ENCODE results near the gene PLB1.

Gene PLB1

DNA sequence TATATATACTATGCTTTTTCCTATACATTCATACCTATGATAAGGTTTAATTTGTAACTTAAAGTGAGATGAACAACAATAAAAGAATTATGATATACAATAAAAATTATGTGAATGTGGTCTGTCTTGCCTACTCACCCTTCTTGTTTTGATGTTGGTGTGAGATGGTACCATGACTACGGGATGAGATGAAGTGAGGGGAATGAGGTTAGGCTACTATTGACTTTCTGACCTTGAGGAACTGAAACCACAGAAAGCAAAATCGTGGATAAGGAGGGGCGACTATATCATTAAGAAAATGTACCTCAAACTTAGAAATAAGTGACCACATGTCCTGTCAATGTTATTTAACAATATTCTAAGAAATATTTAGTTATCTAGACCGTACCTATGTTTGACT lies 151.8 kb downstream of the PLB1 start:
- no peak for DNase-seq (ENCODE audit: low read depth)
- H3K4me3 ChIP-seq (ENCODE audit: control insufficient read depth, low read depth, low read length): no peak overlapping the region
- TF ChIP-seq, protein P1, sequence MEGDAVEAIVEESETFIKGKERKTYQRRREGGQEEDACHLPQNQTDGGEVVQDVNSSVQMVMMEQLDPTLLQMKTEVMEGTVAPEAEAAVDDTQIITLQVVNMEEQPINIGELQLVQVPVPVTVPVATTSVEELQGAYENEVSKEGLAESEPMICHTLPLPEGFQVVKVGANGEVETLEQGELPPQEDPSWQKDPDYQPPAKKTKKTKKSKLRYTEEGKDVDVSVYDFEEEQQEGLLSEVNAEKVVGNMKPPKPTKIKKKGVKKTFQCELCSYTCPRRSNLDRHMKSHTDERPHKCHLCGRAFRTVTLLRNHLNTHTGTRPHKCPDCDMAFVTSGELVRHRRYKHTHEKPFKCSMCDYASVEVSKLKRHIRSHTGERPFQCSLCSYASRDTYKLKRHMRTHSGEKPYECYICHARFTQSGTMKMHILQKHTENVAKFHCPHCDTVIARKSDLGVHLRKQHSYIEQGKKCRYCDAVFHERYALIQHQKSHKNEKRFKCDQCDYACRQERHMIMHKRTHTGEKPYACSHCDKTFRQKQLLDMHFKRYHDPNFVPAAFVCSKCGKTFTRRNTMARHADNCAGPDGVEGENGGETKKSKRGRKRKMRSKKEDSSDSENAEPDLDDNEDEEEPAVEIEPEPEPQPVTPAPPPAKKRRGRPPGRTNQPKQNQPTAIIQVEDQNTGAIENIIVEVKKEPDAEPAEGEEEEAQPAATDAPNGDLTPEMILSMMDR (conservative IDR thresholded peaks at IDR 0.05; ENCODE audit: control insufficient read depth, insufficient read depth, low read depth, low read length): no peak

DNA sequence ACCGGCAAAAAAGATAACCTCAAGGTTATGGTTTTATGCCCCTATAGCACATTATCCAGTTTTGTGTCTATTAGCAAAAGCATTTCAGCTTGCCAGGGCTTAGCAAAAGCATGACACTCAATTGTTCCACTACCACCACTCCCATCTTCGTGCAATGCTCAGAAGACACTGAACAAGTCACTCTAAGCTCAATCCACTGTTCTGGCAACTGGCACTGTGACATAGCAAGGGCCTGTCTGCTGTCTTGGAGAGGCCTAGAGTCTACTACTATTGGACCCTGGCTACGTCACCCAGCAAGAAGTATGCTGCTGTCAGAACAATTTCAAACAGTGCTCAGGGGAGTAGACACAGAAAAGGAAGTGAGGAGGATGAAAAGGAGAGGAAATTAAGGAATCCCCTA lies 152.3 kb downstream of the PLB1 start:
- no peak for DNase-seq (ENCODE audit: low read depth)
- H3K4me3 ChIP-seq (ENCODE audit: control insufficient read depth, low read depth, low read length): no peak overlapping the region
- TF ChIP-seq, protein P1 (conservative IDR thresholded peaks at IDR 0.05; ENCODE audit: control insufficient read depth, insufficient read depth, low read depth, low read length): no peak

DNA sequence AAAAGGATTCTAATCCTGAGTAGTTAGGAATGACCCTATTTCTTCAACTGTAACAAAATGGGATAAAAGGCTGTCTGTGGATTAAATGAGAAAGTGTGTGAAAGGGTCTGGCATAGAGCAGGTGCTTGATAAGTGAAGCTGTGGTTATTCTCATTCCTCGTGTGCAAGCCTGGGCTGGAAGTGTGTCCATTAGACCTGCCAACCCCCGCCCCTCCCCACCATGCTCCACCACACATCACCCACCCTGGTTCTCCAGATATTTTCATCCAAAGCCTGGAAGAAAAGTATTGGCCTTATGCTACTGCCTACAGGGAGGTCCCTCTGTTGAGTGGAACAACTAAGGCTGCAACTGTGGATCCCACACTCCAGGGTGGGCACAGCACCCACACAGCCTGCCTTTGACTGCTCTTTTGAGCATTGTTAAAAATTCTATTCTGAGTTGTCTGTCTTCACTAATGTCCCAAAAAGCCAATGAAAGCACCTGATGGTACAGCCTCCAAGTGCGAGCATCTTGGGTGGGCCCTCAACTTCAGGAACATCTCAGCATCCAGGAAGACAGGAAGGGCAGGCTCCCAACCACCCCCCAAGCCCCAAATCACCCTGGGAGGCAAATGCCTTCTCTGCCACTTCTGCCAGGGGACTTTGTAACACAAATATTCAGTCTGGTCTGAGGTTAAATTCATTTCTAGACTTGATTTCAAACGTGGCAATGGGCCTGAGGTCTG lies 153.0 kb downstream of the PLB1 start:
- TF ChIP-seq, protein P1 (conservative IDR thresholded peaks at IDR 0.05; ENCODE audit: control insufficient read depth, insufficient read depth, low read depth, low read length): no peak
- no peak overlapping the region for H3K4me3 ChIP-seq (ENCODE audit: control insufficient read depth, low read depth, low read length)
- no peak for DNase-seq (ENCODE audit: low read depth)

DNA sequence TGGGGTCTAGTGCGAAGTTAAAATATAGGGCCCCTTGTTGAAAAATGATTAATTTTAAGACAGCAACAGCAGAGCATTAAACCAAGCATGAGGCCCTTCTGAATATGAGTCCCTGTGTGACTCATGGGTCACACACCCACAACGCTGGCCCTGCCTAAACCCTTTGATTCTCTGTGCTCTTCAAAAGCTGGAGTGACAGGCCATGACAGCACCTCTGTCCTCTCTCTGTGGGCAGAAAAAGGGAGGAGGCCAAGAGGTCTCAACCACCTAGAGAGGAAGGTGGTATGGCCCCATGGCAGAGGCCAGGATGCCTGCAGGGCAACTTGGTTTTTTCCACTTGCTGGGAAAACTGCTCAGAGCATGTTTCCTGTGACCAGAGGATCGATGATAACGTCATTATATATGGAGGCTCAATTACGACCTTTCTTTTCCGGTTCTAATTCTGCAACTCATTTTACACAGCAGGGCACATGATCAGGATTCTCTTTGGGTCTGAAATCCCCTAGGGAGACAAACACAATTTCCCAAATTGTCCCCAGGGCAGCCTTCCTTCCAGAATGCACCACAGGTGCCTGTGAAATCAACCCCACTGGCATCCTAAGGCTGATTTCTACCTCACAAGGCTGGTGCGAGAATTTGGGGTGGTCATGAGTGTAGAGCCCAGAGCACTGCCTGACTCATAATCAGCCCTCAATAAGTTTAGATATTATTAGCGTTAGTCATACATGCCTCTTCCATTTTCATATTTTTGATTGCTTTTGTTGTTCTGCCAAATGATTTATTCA lies 153.8 kb downstream of the PLB1 start:
- no peak overlapping the region for H3K4me3 ChIP-seq (ENCODE audit: control insufficient read depth, low read depth, low read length)
- DNase-seq (ENCODE audit: low read depth): peak; percentile 57
- TF ChIP-seq, protein P1 (conservative IDR thresholded peaks at IDR 0.05; ENCODE audit: control insufficient read depth, insufficient read depth, low read depth, low read length): no peak

DNA sequence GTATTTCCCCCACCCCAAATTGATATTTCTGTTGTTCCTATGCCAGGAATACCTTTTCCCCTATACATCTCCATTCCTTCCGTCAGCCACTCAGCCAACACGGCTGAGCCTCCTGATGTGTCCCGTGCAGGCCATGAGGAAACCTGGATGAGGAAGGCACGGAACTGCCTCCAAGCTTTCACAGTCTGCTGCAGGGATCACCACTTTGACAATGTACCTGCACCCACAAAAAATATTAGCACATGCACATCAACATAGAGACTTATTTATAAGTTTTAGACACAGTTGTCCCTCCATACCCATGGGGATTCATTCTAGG lies 154.4 kb downstream of the PLB1 start:
- no peak overlapping the region for H3K4me3 ChIP-seq (ENCODE audit: control insufficient read depth, low read depth, low read length)
- TF ChIP-seq, protein P1 (conservative IDR thresholded peaks at IDR 0.05; ENCODE audit: control insufficient read depth, insufficient read depth, low read depth, low read length): no peak
- DNase-seq (ENCODE audit: low read depth): no peak

DNA sequence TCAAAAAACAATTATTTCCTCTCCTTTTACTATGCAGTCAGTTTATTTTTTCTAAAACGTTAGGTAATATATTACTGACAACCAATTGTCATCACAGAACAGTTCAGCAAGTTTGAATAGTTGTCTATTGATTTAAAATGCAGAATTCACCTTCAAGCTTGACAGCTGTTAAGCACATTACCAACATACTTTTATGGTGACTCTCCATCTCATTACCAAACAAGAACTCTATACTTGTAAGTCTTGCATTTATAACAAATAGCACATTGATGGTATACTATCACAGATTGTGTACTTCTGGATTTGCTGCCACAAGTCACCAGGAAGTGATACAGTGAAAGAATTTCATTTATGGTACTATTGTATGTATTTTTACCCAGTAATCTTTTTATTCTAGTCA lies 156.4 kb downstream of the PLB1 start:
- DNase-seq (ENCODE audit: low read depth): peak; percentile 49
- TF ChIP-seq, protein P1 (conservative IDR thresholded peaks at IDR 0.05; ENCODE audit: control insufficient read depth, insufficient read depth, low read depth, low read length): no peak
- no peak overlapping the region for H3K4me3 ChIP-seq (ENCODE audit: control insufficient read depth, low read depth, low read length)
